ENCODE measurements around the gene WDR91. TPM values are rescaled to one million over a fixed set of nuclear protein-coding genes. Genes with fewer than 3 reads are reported as not detected.

Gene WDR91
- total RNA-seq, 6 donors from 2014 or later: 19.0 to 180 (median 27.5) TPM

GRCh38 chr7:135257790-135258189 is 46.5 kb upstream of the WDR91 start:
- Histone ChIP-seq H3K9me3 (no peaks in the 10 kb centered on the region), H3K4me3 (no peak overlapping the region), H3K27me3 (no peaks in the 10 kb centered on the region), H3K27ac (no peak overlapping the region), H3K4me1 (peaks cover 15 to 18% (median 17%) of the 10 kb centered on the region in 4 donors), H3K36me3 (no peaks in the 10 kb centered on the region)
- DNase-seq (no peak), ATAC-seq (ENCODE audit: low FRiP score in 2 of 2) (no peak)
- TF ChIP-seq CTCF (IDR thresholded peaks at IDR 0.05) (no peak), POLR2AphosphoS5 (IDR thresholded peaks at IDR 0.05) (no peak)
- 85 to 93% methylated on average over 4 of the region's 4 CpGs for WGBS, 2 donors

GRCh38 chr7:135253851-135254771 is 42.8 kb upstream of the WDR91 start:
- Histone ChIP-seq H3K27ac (peak overlapping the region; percentile 56 to 83 (median 78)), H3K36me3 (no peaks in the 10 kb centered on the region), H3K27me3 (no peaks in the 10 kb centered on the region), H3K4me1 (peaks cover 15 to 18% (median 17%) of the 10 kb centered on the region in 4 donors), H3K4me3 (no peak overlapping the region), H3K9me3 (no peaks in the 10 kb centered on the region)
- ATAC-seq (ENCODE audit: low FRiP score in 2 of 2) (peak; percentile 78 to 91), DNase-seq (peak in 1 of 2 donors; percentile 82)
- TF ChIP-seq POLR2AphosphoS5 (IDR thresholded peaks at IDR 0.05) (peak in 1 of 2 donors; percentile 8), POLR2A (IDR thresholded peaks at IDR 0.05) (peak in 1 of 4 donors; percentile 24), EP300 (IDR thresholded peaks at IDR 0.05) (no peak)
- WGBS, 2 donors: 5 to 41% methylated on average over 3 to 9 of the region's 9 CpGs

- Histone ChIP-seq H3K4me3 (no peak overlapping the region), H3K9me3 (no peaks in the 10 kb centered on the region), H3K27me3 (no peaks in the 10 kb centered on the region), H3K36me3 (no peaks in the 10 kb centered on the region), H3K4me1 (peaks cover 15 to 18% (median 17%) of the 10 kb centered on the region in 4 donors), H3K27ac (no peak overlapping the region)
- no peak for TF ChIP-seq EP300 (IDR thresholded peaks at IDR 0.05)
- no peak for TF ChIP-seq CTCF (IDR thresholded peaks at IDR 0.05)
- no peak for TF ChIP-seq POLR2A (IDR thresholded peaks at IDR 0.05)
- no peak for TF ChIP-seq POLR2AphosphoS5 (IDR thresholded peaks at IDR 0.05)
- 85 to 91% methylated on average over 4 of the region's 4 CpGs for WGBS, 2 donors
- ATAC-seq (ENCODE audit: low FRiP score in 2 of 2) (no peak), DNase-seq (no peak)
These were observed 40.4 kb upstream of the WDR91 start for GRCh38 chr7:135251496-135252391.

GRCh38 chr7:135248546-135248945 is 37.2 kb upstream of the WDR91 start:
- Histone ChIP-seq H3K27ac (no peak overlapping the region), H3K4me1 (peaks cover 3% of the 10 kb centered on the region in 4 donors), H3K36me3 (no peaks in the 10 kb centered on the region), H3K9me3 (no peaks in the 10 kb centered on the region), H3K27me3 (no peaks in the 10 kb centered on the region), H3K4me3 (no peak overlapping the region)
- 96 to 100% methylated on average over 2 to 3 of the region's 3 CpGs for WGBS, 2 donors
- DNase-seq (no peak), ATAC-seq (ENCODE audit: low FRiP score in 2 of 2) (no peak)
- TF ChIP-seq EP300 (IDR thresholded peaks at IDR 0.05): no peak
- no peak for TF ChIP-seq POLR2A (IDR thresholded peaks at IDR 0.05)
- no peak for TF ChIP-seq CTCF (IDR thresholded peaks at IDR 0.05)
- no peak for TF ChIP-seq POLR2AphosphoS5 (IDR thresholded peaks at IDR 0.05)

Data from upper lobe of left lung (tissue), 6 donors.